Vagina (tissue), 2 donors: ENCODE results near the gene DGKD.

Source experiments
- POLR2A ChIP-seq, 2 donors: fragments of 450-650 bp; IDR thresholded peaks; one replicate each; pipeline ENCODE4 v1.6.1; 2017; ENCODE audit warnings: antibody characterized with exemption in 2 of 2, mild to moderate bottlenecking in 2 of 2, moderate library complexity in 2 of 2
- POLR2AphosphoS5 ChIP-seq, 2 donors: sonication (generic); formaldehyde crosslinking; IDR thresholded peaks; one replicate each; pipeline ENCODE4 v1.9.0; 2017; ENCODE audit warnings: antibody characterized with exemption in 2 of 2, mild to moderate bottlenecking in 2 of 2, low read depth in 1 of 2; ENCODE audit not compliant: insufficient read depth in 1 of 2
- TF ChIP-seq, protein P1 (sequence below), 3 experiments: fragments of 450-650 bp in 2 of 3; fragments of 200-600 bp in 1 of 3; sonication (generic) in 1 of 3; IDR thresholded peaks; one replicate each; pipeline ENCODE4 v1.5.1; 2017 to 2019; ENCODE audit warnings: antibody characterized with exemption in 3 of 3, mild to moderate bottlenecking in 2 of 3, moderate library complexity in 2 of 3

- TF ChIP-seq, protein P1, sequence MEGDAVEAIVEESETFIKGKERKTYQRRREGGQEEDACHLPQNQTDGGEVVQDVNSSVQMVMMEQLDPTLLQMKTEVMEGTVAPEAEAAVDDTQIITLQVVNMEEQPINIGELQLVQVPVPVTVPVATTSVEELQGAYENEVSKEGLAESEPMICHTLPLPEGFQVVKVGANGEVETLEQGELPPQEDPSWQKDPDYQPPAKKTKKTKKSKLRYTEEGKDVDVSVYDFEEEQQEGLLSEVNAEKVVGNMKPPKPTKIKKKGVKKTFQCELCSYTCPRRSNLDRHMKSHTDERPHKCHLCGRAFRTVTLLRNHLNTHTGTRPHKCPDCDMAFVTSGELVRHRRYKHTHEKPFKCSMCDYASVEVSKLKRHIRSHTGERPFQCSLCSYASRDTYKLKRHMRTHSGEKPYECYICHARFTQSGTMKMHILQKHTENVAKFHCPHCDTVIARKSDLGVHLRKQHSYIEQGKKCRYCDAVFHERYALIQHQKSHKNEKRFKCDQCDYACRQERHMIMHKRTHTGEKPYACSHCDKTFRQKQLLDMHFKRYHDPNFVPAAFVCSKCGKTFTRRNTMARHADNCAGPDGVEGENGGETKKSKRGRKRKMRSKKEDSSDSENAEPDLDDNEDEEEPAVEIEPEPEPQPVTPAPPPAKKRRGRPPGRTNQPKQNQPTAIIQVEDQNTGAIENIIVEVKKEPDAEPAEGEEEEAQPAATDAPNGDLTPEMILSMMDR (IDR thresholded peaks at IDR 0.05): no peak
- TF ChIP-seq POLR2A (IDR thresholded peaks at IDR 0.05) (no peak), POLR2AphosphoS5 (IDR thresholded peaks at IDR 0.05; ENCODE audit: insufficient read depth in 1 of 2, low read depth in 1 of 2) (no peak)
Observed at GRCh38 chr2:233326500-233326899, 27.8 kb upstream of the DGKD start.
